Measurements from ENCODE around the gene CACNG4. TPM values are rescaled to one million over a fixed set of nuclear protein-coding genes. Genes with fewer than 3 reads are reported as not detected.

The CACNG4 gene
- polyA plus RNA-seq, 1 donor from 2014 or later: 32.9 TPM

GRCh38 chr17:67079491-67079890, 115.0 kb downstream of the CACNG4 start:
- no peak overlapping the region for H3K4me2 ChIP-seq (ENCODE audit: low read length)
- no peak overlapping the region for H2AFZ ChIP-seq (ENCODE audit: low read depth, low read length)
- no peaks in the 10 kb centered on the region for H3K36me3 ChIP-seq (ENCODE audit: insufficient read depth, low read length)
- H3K9me2 ChIP-seq (ENCODE audit: insufficient read depth, low read length): no peaks in the 10 kb centered on the region
- no peak overlapping the region for H3K27ac ChIP-seq (ENCODE audit: low read length)
- no peaks in the 10 kb centered on the region for H3K9me3 ChIP-seq (ENCODE audit: low read length)
- H4K20me1 ChIP-seq (ENCODE audit: insufficient read depth): no peaks in the 10 kb centered on the region
- H3K27me3 ChIP-seq (ENCODE audit: insufficient read depth, low read depth, low read length): no peaks in the 10 kb centered on the region
- no peak overlapping the region for H3K9ac ChIP-seq (ENCODE audit: low read length)
- peaks cover 2% of the 10 kb centered on the region for H3F3A ChIP-seq (ENCODE audit: insufficient read depth, low read length, poor library complexity, severe bottlenecking)
- TF ChIP-seq TAF1 (IDR thresholded peaks at IDR 0.05; ENCODE audit: low read depth) (no peak), POLR2AphosphoS5 (IDR thresholded peaks at IDR 0.05) (no peak), RAD21 (conservative IDR thresholded peaks at IDR 0.05) (no peak), MXI1 (conservative IDR thresholded peaks at IDR 0.05; ENCODE audit: poor library complexity, severe bottlenecking) (no peak), EP300 (conservative IDR thresholded peaks at IDR 0.05; ENCODE audit: poor library complexity, severe bottlenecking) (no peak), CTCF (IDR thresholded peaks at IDR 0.05; ENCODE audit: poor library complexity, severe bottlenecking) (no peak), SMC3 (conservative IDR thresholded peaks at IDR 0.05; ENCODE audit: poor library complexity) (no peak), REST (IDR thresholded peaks at IDR 0.05; ENCODE audit: borderline replicate concordance) (no peak), EZH2 (IDR thresholded peaks at IDR 0.05; ENCODE audit: borderline replicate concordance, insufficient read depth, low read length, poor library complexity, severe bottlenecking) (no peak)
- H3K79me2 ChIP-seq (replicated peaks; ENCODE audit: insufficient read depth, low read length): no peaks in the 10 kb centered on the region
- H3K4me3 ChIP-seq (ENCODE audit: low read length): no peak overlapping the region

- H3F3A ChIP-seq (ENCODE audit: insufficient read depth, low read length, poor library complexity, severe bottlenecking): peaks cover 2% of the 10 kb centered on the region
- no peak for TF ChIP-seq RAD21 (conservative IDR thresholded peaks at IDR 0.05)
- TF ChIP-seq EP300 (conservative IDR thresholded peaks at IDR 0.05; ENCODE audit: poor library complexity, severe bottlenecking): no peak
- no peak for TF ChIP-seq EZH2 (IDR thresholded peaks at IDR 0.05; ENCODE audit: borderline replicate concordance, insufficient read depth, low read length, poor library complexity, severe bottlenecking)
Measured at GRCh38 chr17:67080804-67081203, 116.3 kb downstream of the CACNG4 start.

More at GRCh38 chr17:67080804-67081203, 116.3 kb downstream of the CACNG4 start:
- H4K20me1 ChIP-seq (ENCODE audit: insufficient read depth): no peaks in the 10 kb centered on the region
- no peaks in the 10 kb centered on the region for H3K27me3 ChIP-seq (ENCODE audit: insufficient read depth, low read depth, low read length)
- no peak overlapping the region for H3K4me2 ChIP-seq (ENCODE audit: low read length)
- no peak overlapping the region for H2AFZ ChIP-seq (ENCODE audit: low read depth, low read length)
- H3K9me2 ChIP-seq (ENCODE audit: insufficient read depth, low read length): no peaks in the 10 kb centered on the region
- H3K4me3 ChIP-seq (ENCODE audit: low read length): no peak overlapping the region
- H3K27ac ChIP-seq (ENCODE audit: low read length): no peak overlapping the region
- H3K79me2 ChIP-seq (replicated peaks; ENCODE audit: insufficient read depth, low read length): no peaks in the 10 kb centered on the region
- no peak overlapping the region for H3K9ac ChIP-seq (ENCODE audit: low read length)
- H3K9me3 ChIP-seq (ENCODE audit: low read length): no peaks in the 10 kb centered on the region
- no peaks in the 10 kb centered on the region for H3K36me3 ChIP-seq (ENCODE audit: insufficient read depth, low read length)

Measured in neural cell (in vitro differentiated cells).